Spleen (tissue), 11 donors: Measurements from ENCODE around the gene VTI1A. TPM values are rescaled to one million over a fixed set of nuclear protein-coding genes. Genes with fewer than 3 reads are reported as not detected.
"Not testable (repeated sequence)": the region's sequence is repeated elsewhere in the genome, so short reads cannot be mapped to it uniquely, and the experiment has no call there.

Experiments
- DNase-seq: peaks from one replicate; pipeline ENCODE4 v3.0.0-alpha.2; 2020
- H3K27ac ChIP-seq, 8 donors: fragments of 200-600 bp; sonication (generic) in 7 of 8; 1 replicate in 4 of 8; 2 replicates in 4 of 8; pipeline versions ENCODE4 v1.5.0 to v1.8.0; 2016 to 2021; ENCODE audit warnings: inconsistent platforms in 4 of 8, mild to moderate bottlenecking in 4 of 8, moderate library complexity in 1 of 8
- H3K27me3 ChIP-seq, 7 donors: fragments of 200-600 bp; sonication (generic) in 6 of 7; replicated peaks in 1 of 7; 1 replicate in 4 of 7; 2 replicates in 3 of 7; pipeline versions ENCODE4 v1.5.0 to v1.8.0; 2016 to 2021; ENCODE audit warnings: inconsistent platforms in 3 of 7, mild to moderate bottlenecking in 1 of 7
- H3K36me3 ChIP-seq, 6 donors: fragments of 200-600 bp; sonication (generic) in 5 of 6; 1 replicate in 4 of 6; 2 replicates in 2 of 6; pipeline versions ENCODE4 v1.5.0 to v1.8.0; 2016 to 2021; ENCODE audit warnings: inconsistent platforms in 2 of 6
- H3K4me1 ChIP-seq, 6 donors: fragments of 200-600 bp; sonication (generic) in 5 of 6; 1 replicate in 3 of 6; 2 replicates in 3 of 6; pipeline versions ENCODE4 v1.5.0 to v1.8.0; 2016 to 2021; ENCODE audit warnings: inconsistent platforms in 3 of 6
- H3K4me3 ChIP-seq, 8 donors: fragments of 200-600 bp; sonication (generic) in 7 of 8; 1 replicate in 4 of 8; 2 replicates in 4 of 8; pipeline versions ENCODE4 v1.5.0 to v1.8.0; 2016 to 2021; ENCODE audit warnings: inconsistent platforms in 4 of 8, mild to moderate bottlenecking in 4 of 8, moderate library complexity in 2 of 8
- H3K9me3 ChIP-seq, 8 donors: fragments of 200-600 bp; sonication (generic) in 7 of 8; 1 replicate in 4 of 8; 2 replicates in 4 of 8; pipeline versions ENCODE4 v1.5.0 to v1.8.0; 2016 to 2021; ENCODE audit warnings: inconsistent platforms in 4 of 8
- CTCF ChIP-seq, 11 experiments: fragments of 200-600 bp in 7 of 11; fragments of 450-650 bp in 4 of 11; sonication (generic) in 4 of 11; IDR thresholded peaks in 8 of 11; conservative IDR thresholded peaks in 3 of 11; 1 replicate in 7 of 11; 2 replicates in 4 of 11; pipeline versions ENCODE4 v1.4.0 to v1.8.0; 2016 to 2021; ENCODE audit warnings: antibody characterized with exemption in 11 of 11, inconsistent platforms in 4 of 11, mild to moderate bottlenecking in 1 of 11
- POLR2A ChIP-seq, 3 donors: fragments of 450-650 bp; IDR thresholded peaks; one replicate each; pipeline ENCODE4 v1.5.1; 2017; ENCODE audit warnings: antibody characterized with exemption in 3 of 3, mild to moderate bottlenecking in 1 of 3
- POLR2AphosphoS5 ChIP-seq, 3 donors: sonication (generic); formaldehyde crosslinking; IDR thresholded peaks; one replicate each; pipeline ENCODE4 v1.5.1; 2017; ENCODE audit warnings: antibody characterized with exemption in 3 of 3
- WGBS, 5 donors: extraction: QIAGEN DNeasy Blood & Tissue Kit in 3 of 5; methylation state at CpG; one replicate each; pipeline versions ENCODE4 v1.1.5 to v1.1.7; 2013 to 2018; 5-methylcytosine and 5-hydroxymethylcytosine counted together
- intact Hi-C: fragments of 100-400 bp; cut with DNase I; formaldehyde crosslinking; loops from one replicate; pipeline ENCODE4 v1.15.0; 2023; ENCODE audit warnings: low total_unique reads
- microRNA-seq, 3 donors: library from miRNA; unstranded; fragments of <30 nt; microRNA quantifications; one replicate each; pipeline versions ENCODE4 to v1.1.0, GENCODE V29; 2019 to 2020
- polyA plus RNA-seq, 3 donors: library from polyadenylated mRNA; stranded (reverse); fragments of 200-250 nt; gene quantifications; one replicate each; pipeline ENCODE4 v1.2.1, GENCODE V29; 2013
- small RNA-seq, 4 donors: library from RNA; depleted of rRNA; stranded (forward); fragments of <200 nt; gene quantifications; one replicate each; pipeline ENCODE3, GENCODE V24; 2016
- total RNA-seq, 7 donors: library from RNA; depleted of rRNA in 3 of 7; stranded (reverse); fragments of >200 nt in 3 of 7; fragmentation: NEBNext Ultra II Directional in 4 of 7; extraction: Animal tissue kit (Norgen Biotek cat#: 25700) in 4 of 7; gene quantifications; one replicate each; pipeline versions ENCODE4 v1.1.0 to v1.2.1, GENCODE V29; 2016 to 2021
- donor health status: healthy with polysubstance abuse.
- donor health status: DM: no; HTN: no; CAD: no; lungs with moderate emphysema.
- donor health status: DM: no; HTN: no; CAD: no.
- donor health status: Bipolar disorder and iron deficiency.
- donor health status: healthy.
- donor health status: DM: no; HTN: no; CAD: no.
- donor health status: DM: yes; HTN: yes; CAD: no.

VTI1A gene
- total and polyA plus RNA-seq, 10 donors = 7.8 to 129 (median 56.2) TPM

DNA sequence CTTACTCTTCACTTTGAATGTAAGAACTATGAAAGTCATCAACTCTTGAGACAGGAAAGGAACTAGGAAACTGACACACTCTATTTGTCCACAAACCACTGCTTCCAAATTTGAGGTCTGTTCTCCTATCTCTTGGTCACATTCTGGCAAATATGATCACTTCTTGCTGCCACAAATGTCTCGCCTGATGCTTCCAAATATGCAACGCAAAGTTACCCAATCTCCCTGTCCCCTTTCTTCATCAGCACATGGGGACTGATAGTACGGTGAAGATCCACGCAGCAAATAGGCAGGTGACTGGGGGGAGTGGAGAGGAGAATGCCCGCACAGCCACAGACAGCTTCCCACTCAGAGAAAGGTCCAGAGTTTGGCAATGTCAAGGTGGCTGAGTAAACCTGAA is 410.5 kb downstream of the VTI1A start:
- Histone ChIP-seq H3K4me3 (no peak overlapping the region), H3K9me3 (peaks cover 0 to 3% (median 0%) of the 10 kb centered on the region in 8 donors), H3K27ac (no peak overlapping the region), H3K27me3 (no peaks in the 10 kb centered on the region), H3K4me1 (peaks cover 0 to 14% (median 0%) of the 10 kb centered on the region in 6 donors), H3K36me3 (no peaks in the 10 kb centered on the region)
- TF ChIP-seq POLR2AphosphoS5 (IDR thresholded peaks at IDR 0.05) (peak in 1 of 3 donors; percentile 15), CTCF (IDR thresholded peaks at IDR 0.05 in 8 of 11, conservative IDR thresholded peaks at IDR 0.05 in 3 of 11) (no peak), POLR2A (IDR thresholded peaks at IDR 0.05) (no peak)
- DNase-seq = no peak
- intact Hi-C loops = no loop called here
- 57 to 90% (median 77%) methylated on average over 5 of the region's 5 CpGs for WGBS, 5 donors

- DNase-seq = no peak
- WGBS, 5 donors = 74 to 83% (median 77%) methylated on average over 10 of the region's 10 CpGs
- Histone ChIP-seq H3K27me3 (no peaks in the 10 kb centered on the region), H3K36me3 (no peaks in the 10 kb centered on the region), H3K4me1 (peaks cover 0 to 7% (median 0%) of the 10 kb centered on the region in 6 donors), H3K4me3 (no peak overlapping the region), H3K9me3 (peaks cover 0 to 19% (median 9%) of the 10 kb centered on the region in 8 donors), H3K27ac (no peak overlapping the region)
- intact Hi-C loops = no loop called here
- TF ChIP-seq POLR2AphosphoS5 (IDR thresholded peaks at IDR 0.05) (no peak), POLR2A (IDR thresholded peaks at IDR 0.05) (no peak), CTCF (IDR thresholded peaks at IDR 0.05 in 8 of 11, conservative IDR thresholded peaks at IDR 0.05 in 3 of 11) (no peak)
Measured at GRCh38 chr10:112858986-112859651, 412.1 kb downstream of the VTI1A start.

- TF ChIP-seq POLR2A (IDR thresholded peaks at IDR 0.05) (no peak), POLR2AphosphoS5 (IDR thresholded peaks at IDR 0.05) (no peak), CTCF (IDR thresholded peaks at IDR 0.05 in 8 of 11, conservative IDR thresholded peaks at IDR 0.05 in 3 of 11) (no peak)
- Histone ChIP-seq H3K4me3 (no peak overlapping the region), H3K27ac (no peak overlapping the region), H3K36me3 (no peaks in the 10 kb centered on the region), H3K27me3 (no peaks in the 10 kb centered on the region), H3K4me1 (peaks cover 0 to 7% (median 0%) of the 10 kb centered on the region in 6 donors), H3K9me3 (peaks cover 0 to 26% (median 15%) of the 10 kb centered on the region in 8 donors)
- no peak for DNase-seq
- intact Hi-C loops = no loop called here
- WGBS, 5 donors = 90 to 97% (median 93%) methylated on average over 4 of the region's 4 CpGs
Measured at GRCh38 chr10:112859793-112860192, 412.8 kb downstream of the VTI1A start.

DNA sequence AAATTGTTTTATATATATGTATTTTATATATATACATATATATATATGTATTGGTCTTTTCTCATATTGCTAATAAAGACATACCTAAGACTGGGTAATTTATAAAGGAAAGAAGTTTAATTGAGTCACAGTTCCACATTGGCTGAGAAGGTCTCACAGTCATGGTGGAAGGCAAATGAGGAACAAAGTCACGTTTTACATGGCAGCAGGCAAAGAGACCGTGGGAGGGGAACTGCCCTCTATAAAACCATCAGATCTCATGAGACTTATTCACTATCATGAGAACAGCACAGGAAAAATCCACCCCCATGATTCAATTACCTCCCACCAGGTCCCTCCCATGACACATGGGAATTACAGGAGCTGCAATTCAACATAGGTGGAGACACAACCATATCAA is 416.4 kb downstream of the VTI1A start:
- peaks cover 0 to 27% (median 19%) of the 10 kb centered on the region in 8 donors for H3K9me3 ChIP-seq
- H3K27me3 ChIP-seq, intact Hi-C loops, DNase-seq, H3K4me3 ChIP-seq, H3K4me1 ChIP-seq, H3K36me3 ChIP-seq, H3K27ac ChIP-seq: not testable (repeated sequence)
- WGBS, 5 donors = 68 to 82% (median 76%) methylated on average over 2 of the region's 2 CpGs

Small RNA genes lying within 50 kb of the gene (microRNA-seq; reads per million reads assigned to microRNA genes)
- 0 reads per million in 3 donors for gene MIR4295

Small RNA genes lying within 50 kb of the gene (small RNA-seq; reads per million reads assigned to genes)
- gene AC022018.1 = 0 reads per million in 4 donors
- 0 reads per million in 4 donors for gene MIR4295

Other genes with a start within 250 kb of the VTI1A start
- not detected for gene TECTB, start 163.8 kb upstream of the VTI1A start, total RNA-seq
- gene TECTB, start 163.8 kb upstream of the VTI1A start, polyA plus RNA-seq = not detected
- 10 to 100 TPM; 36.0 to 49.4 (median 44.9) TPM for gene ACSL5, start 73.1 kb upstream of the VTI1A start, total RNA-seq
- 10 to 100 TPM; 18.6 to 22.8 (median 19.1) TPM for gene ACSL5, start 73.1 kb upstream of the VTI1A start, polyA plus RNA-seq
- gene ZDHHC6, start 301 bp upstream of the VTI1A start, total RNA-seq = 10 to 100 TPM; 28.0 to 47.1 (median 38.7) TPM
- 10 to 100 TPM; 32.3 to 51.9 (median 37.9) TPM for gene ZDHHC6, start 301 bp upstream of the VTI1A start, polyA plus RNA-seq